IMR-90 (cell line): Measurements from ENCODE around the gene CASP9.

Source experiments
- CEBPB ChIP-seq: IDR thresholded peaks from 2 replicates; pipeline ENCODE4 v1.6.1; 2012; ENCODE audit warnings: low read depth, low read length, improper control_type of control experiment
- CTCF ChIP-seq: conservative IDR thresholded peaks from 2 replicates; pipeline ENCODE4 v1.5.1; 2012; ENCODE audit warnings: mild to moderate bottlenecking, low read depth, low read length, improper control_type of control experiment
- POLR2A ChIP-seq: IDR thresholded peaks from 2 replicates; pipeline ENCODE4 v1.6.1; 2012; ENCODE audit warnings: mild to moderate bottlenecking, low read depth, low read length
- RFX5 ChIP-seq: IDR thresholded peaks from 2 replicates; pipeline ENCODE4 v1.8.0; 2012; ENCODE audit warnings: low read depth, mild to moderate bottlenecking, low read length, moderate library complexity
- USF2 ChIP-seq: fragments of 150-350 bp; IDR thresholded peaks from 2 replicates; pipeline ENCODE4 v1.6.1; 2017; ENCODE audit warnings: mild to moderate bottlenecking, antibody characterized with exemption, low read length, low read depth

- TF ChIP-seq CTCF: no peak
- no peak for TF ChIP-seq POLR2A
- TF ChIP-seq RFX5: no peak
- TF ChIP-seq CEBPB: no peak
- no peak for TF ChIP-seq USF2
These were observed 14.4 kb downstream of the CASP9 start for GRCh38 chr1:15509586-15509985.
